ENCODE data around the gene GNAI1.

GRCh38 chr7:80241671-80242070, 107.0 kb downstream of the GNAI1 start:
- TF ChIP-seq EZH2 (optimal IDR thresholded peaks at IDR 0.05; ENCODE audit: low read depth, low read length) (no peak), CTCF (IDR thresholded peaks at IDR 0.05; ENCODE audit: low read length) (no peak)
